GM21515 (cell line): ENCODE results near the gene KCNC1.

Source experiments
- ATAC-seq: cut with Tn5 transposase; IDR thresholded peaks from one replicate; pipeline ENCODE4 v1.9.1; 2021; ENCODE audit not compliant: unreplicated experiment

The KCNC1 gene

GRCh38 chr11:17714870-17715269, 19.7 kb upstream of the KCNC1 start:
- no peak for ATAC-seq

DNA sequence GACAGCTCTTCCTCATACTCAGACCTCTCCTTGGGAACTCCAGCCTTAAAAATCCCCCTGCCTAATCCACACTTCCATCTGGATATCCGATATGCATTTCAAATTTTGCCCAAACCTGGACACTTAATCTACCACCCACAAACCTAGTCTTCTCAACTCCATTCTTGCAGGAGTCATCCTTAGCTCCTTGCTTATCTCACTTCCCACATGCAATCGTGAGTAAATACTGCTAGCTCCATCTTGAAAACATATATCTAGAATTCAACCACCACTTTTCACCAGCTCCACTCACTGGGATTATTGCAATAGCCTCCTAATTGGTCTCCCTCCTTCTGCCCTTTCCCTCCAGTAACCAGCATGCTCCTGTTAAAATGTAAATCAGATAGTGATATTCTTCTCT, 17.8 kb upstream of the KCNC1 start:
- no peak for ATAC-seq

DNA sequence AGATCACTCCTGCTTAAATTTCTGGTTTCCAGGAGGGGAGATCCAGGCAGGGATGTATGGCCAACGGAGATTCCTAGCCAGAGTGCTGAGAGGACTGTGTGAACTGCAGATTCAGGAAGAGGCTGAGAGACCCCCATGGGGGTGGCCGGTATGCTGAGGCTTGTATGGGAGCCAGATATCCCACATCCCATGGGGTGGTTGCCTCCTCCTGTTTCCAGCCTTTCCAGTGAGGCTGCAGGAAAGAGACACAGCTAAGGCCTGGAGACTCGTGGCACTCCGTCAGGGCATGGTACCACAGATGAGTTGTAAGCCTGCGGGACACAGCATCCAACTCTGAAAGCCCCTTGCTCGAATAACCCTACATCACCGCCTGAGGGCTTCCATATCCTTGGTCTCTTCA, 16.6 kb upstream of the KCNC1 start:
- no peak for ATAC-seq

GRCh38 chr11:17718510-17718962, 16.0 kb upstream of the KCNC1 start:
- no peak for ATAC-seq

DNA sequence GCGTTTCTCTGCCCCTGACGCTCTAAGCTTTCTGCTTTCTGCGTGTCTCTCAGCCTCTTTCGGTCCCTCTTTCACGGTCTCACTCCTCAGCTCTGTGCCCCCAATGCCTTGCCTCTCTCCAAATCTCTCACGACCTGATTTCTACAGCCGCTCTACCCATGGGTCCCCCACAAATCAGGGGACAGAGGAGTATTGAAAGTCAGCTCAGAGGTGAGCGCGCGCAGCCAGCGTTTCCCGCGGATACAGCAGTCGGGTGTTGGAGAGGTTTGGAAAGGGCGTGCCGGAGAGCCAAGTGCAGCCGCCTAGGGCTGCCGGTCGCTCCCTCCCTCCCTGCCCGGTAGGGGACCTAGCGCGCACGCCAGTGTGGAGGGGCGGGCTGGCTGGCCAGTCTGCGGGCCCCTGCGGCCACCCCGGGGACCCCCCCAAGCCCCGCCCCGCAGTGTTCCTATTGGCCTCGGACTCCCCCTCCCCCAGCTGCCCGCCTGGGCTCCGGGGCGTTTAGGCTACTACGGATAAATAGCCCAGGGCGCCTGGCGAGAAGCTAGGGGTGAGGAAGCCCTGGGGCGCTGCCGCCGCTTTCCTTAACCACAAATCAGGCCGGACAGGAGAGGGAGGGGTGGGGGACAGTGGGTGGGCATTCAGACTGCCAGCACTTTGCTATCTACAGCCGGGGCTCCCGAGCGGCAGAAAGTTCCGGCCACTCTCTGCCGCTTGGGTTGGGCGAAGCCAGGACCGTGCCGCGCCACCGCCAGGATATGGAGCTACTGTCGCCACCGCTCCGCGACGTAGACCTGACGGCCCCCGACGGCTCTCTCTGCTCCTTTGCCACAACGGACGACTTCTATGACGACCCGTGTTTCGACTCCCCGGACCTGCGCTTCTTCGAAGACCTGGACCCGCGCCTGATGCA, 15.3 kb upstream of the KCNC1 start, which contains the start of gene MYOD1:
MYOD1 (plus strand) TSS at position 544 of the 910 bp plus-strand sequence; CDS start at position 756, 212 bp downstream.
- no peak for ATAC-seq

GRCh38 chr11:17719938-17720795, 14.4 kb upstream of the KCNC1 start:
- no peak for ATAC-seq

DNA sequence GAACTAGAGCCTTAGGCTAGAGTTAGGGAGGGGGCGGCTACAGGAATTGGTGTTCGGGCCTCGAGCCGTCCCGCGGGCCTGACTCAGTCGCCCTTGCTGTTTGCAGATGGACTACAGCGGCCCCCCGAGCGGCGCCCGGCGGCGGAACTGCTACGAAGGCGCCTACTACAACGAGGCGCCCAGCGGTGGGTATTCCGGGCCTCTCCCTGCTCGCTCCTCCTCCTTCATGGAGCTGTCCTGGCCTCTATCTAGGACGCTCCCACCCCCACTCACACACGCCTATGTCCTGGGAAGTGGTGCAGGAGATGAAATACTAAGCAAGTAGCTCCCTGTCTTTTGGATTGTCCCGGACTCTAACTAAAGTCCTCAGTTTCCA, 13.8 kb upstream of the KCNC1 start:
- ATAC-seq = no peak

DNA sequence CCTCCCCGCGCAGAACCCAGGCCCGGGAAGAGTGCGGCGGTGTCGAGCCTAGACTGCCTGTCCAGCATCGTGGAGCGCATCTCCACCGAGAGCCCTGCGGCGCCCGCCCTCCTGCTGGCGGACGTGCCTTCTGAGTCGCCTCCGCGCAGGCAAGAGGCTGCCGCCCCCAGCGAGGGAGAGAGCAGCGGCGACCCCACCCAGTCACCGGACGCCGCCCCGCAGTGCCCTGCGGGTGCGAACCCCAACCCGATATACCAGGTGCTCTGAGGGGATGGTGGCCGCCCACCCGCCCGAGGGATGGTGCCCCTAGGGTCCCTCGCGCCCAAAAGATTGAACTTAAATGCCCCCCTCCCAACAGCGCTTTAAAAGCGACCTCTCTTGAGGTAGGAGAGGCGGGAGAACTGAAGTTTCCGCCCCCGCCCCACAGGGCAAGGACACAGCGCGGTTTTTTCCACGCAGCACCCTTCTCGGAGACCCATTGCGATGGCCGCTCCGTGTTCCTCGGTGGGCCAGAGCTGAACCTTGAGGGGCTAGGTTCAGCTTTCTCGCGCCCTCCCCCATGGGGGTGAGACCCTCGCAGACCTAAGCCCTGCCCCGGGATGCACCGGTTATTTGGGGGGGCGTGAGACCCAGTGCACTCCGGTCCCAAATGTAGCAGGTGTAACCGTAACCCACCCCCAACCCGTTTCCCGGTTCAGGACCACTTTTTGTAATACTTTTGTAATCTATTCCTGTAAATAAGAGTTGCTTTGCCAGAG, 13.2 kb upstream of the KCNC1 start:
- ATAC-seq = no peak

DNA sequence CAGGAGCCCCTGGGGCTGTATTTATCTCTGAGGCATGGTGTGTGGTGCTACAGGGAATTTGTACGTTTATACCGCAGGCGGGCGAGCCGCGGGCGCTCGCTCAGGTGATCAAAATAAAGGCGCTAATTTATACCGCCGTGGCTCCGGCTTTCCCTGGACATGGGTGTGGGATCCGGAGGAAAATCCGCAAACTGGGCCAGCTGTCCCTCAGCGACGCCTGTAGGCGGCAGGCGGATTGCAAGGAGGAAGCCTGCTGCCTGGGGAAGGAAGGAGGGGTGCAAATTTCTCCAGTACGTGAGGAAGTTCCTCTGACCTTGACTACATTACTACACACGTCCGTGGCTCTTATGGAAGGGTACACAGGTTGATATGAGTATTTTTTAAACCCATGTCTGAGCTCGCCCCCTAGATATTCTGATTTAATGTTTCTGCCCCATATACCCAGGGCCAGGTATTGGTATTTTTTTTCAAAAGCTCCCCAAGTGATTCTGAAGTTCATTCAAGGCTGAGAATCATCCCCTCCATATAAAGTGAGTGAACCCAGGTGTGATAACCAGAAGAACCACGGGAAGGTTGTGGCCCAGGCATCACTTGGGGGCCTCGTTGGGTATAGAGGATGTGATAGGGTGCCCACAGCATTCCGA, 12.5 kb upstream of the KCNC1 start:
- ATAC-seq = no peak

GRCh38 chr11:17724020-17724908, 10.3 kb upstream of the KCNC1 start:
- ATAC-seq = no peak

GRCh38 chr11:17725174-17725573, 9.4 kb upstream of the KCNC1 start:
- ATAC-seq = no peak

GRCh38 chr11:17730137-17730536, 4.4 kb upstream of the KCNC1 start:
- ATAC-seq = no peak

GRCh38 chr11:17730608-17731462, 3.7 kb upstream of the KCNC1 start:
- peak; percentile 78 for ATAC-seq

GRCh38 chr11:17733261-17733660, 1.3 kb upstream of the KCNC1 start:
- ATAC-seq = no peak

GRCh38 chr11:17734986-17735817, 621 bp downstream of the KCNC1 start:
- ATAC-seq = no peak

- ATAC-seq = no peak
Observed at GRCh38 chr11:17735818-17736578, 1.4 kb downstream of the KCNC1 start.

DNA sequence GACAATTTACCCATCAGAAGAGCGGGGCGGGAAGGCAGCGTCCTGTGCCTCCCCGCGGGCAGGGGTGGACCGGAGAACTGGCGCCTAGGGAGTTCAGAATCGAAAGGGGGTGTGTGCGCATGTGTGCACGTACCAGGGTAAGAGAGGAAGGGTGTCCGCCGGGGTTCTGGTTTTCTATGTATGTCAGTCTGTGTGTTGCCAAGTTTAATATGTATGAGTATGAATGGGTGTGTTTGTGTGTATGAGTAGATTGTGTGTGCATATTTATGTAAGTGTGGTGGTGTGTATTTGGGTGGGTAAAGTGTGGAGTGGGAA, 2.0 kb downstream of the KCNC1 start:
- no peak for ATAC-seq
